ENCODE results near the gene ANO2.

Gene ANO2

GRCh38 chr12:5902736-5903135 is 42.3 kb downstream of the ANO2 start:
- TF ChIP-seq, protein P1, sequence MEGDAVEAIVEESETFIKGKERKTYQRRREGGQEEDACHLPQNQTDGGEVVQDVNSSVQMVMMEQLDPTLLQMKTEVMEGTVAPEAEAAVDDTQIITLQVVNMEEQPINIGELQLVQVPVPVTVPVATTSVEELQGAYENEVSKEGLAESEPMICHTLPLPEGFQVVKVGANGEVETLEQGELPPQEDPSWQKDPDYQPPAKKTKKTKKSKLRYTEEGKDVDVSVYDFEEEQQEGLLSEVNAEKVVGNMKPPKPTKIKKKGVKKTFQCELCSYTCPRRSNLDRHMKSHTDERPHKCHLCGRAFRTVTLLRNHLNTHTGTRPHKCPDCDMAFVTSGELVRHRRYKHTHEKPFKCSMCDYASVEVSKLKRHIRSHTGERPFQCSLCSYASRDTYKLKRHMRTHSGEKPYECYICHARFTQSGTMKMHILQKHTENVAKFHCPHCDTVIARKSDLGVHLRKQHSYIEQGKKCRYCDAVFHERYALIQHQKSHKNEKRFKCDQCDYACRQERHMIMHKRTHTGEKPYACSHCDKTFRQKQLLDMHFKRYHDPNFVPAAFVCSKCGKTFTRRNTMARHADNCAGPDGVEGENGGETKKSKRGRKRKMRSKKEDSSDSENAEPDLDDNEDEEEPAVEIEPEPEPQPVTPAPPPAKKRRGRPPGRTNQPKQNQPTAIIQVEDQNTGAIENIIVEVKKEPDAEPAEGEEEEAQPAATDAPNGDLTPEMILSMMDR (conservative IDR thresholded peaks at IDR 0.05; ENCODE audit: low read depth, low read length) = no peak
- H3K4me1 ChIP-seq (ENCODE audit: low read depth, poor library complexity, severe bottlenecking) = no peaks in the 10 kb centered on the region
- no peak overlapping the region for H3K4me2 ChIP-seq
- no peak overlapping the region for H3K9ac ChIP-seq
- H3K27ac ChIP-seq = no peak overlapping the region
- no peaks in the 10 kb centered on the region for H3K36me3 ChIP-seq (ENCODE audit: insufficient read depth)
- no peaks in the 10 kb centered on the region for H3K27me3 ChIP-seq (ENCODE audit: insufficient read depth, low read depth)
- no peak overlapping the region for H2AFZ ChIP-seq (ENCODE audit: low read depth)
- no peaks in the 10 kb centered on the region for H3K79me2 ChIP-seq (ENCODE audit: insufficient read depth, low read depth)
- no peaks in the 10 kb centered on the region for H4K20me1 ChIP-seq (ENCODE audit: insufficient read depth)
- no peak overlapping the region for H3K4me3 ChIP-seq (IDR thresholded peaks at IDR 0.05; ENCODE audit: insufficient read depth, low read depth, low read length)

DNA sequence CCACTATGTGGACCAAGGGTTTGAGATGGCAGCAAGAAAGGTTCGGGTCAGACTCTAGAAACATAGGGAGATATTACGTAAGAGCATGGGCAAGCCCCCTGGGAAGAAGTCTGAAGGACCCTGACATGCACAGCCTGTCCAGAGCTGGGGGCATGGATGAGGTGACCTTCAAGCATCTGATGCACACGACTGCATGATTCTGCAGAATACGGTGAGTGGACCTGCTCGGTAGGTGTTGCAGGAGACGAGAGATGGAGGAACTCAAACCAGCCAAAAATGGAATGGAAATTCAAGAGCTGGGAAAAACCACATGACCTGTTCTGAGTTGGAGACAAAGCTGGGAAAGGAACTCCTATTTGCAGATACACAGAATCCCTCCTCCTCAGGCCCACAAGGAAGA is 43.6 kb downstream of the ANO2 start:
- no peaks in the 10 kb centered on the region for H4K20me1 ChIP-seq (ENCODE audit: insufficient read depth)
- no peak overlapping the region for H3K9ac ChIP-seq
- TF ChIP-seq, protein P1 (conservative IDR thresholded peaks at IDR 0.05; ENCODE audit: low read depth, low read length) = no peak
- no peaks in the 10 kb centered on the region for H3K79me2 ChIP-seq (ENCODE audit: insufficient read depth, low read depth)
- no peak overlapping the region for H3K27ac ChIP-seq
- H3K4me1 ChIP-seq (ENCODE audit: low read depth, poor library complexity, severe bottlenecking) = no peaks in the 10 kb centered on the region
- no peak overlapping the region for H2AFZ ChIP-seq (ENCODE audit: low read depth)
- H3K4me2 ChIP-seq = no peak overlapping the region
- no peak overlapping the region for H3K4me3 ChIP-seq (IDR thresholded peaks at IDR 0.05; ENCODE audit: insufficient read depth, low read depth, low read length)
- H3K36me3 ChIP-seq (ENCODE audit: insufficient read depth) = no peaks in the 10 kb centered on the region
- no peaks in the 10 kb centered on the region for H3K27me3 ChIP-seq (ENCODE audit: insufficient read depth, low read depth)

DNA sequence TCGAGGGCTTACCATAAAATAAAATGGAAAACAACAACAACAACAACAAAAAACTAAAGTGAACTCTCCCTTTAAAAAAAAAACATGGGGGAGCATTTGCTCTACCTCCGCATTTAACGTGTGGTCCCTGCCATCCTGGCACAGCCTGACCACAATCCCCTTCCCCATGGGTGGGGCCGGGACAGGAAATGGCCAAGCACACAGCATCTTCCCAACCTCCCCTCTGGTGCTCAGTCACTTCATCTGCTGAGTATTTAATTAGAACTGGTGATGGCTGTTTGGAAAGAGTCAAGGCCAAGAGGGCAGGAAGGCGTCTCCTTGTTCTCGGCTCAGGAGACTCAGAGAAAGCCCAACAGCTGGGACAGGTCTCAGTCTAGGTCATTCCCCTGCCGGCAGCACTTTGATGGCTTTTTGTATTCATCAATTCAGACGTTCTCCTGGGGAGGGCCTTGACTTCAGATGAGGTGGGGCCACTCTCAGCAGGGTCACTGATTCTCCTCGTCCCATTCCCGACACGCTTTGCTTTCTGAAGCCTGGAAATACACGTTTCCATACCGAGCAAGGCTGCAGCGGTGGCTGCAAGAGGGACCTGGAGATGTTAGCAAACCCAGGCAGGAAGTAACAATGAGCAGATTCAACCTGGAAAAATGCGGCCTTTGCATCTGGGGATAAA is 44.4 kb downstream of the ANO2 start:
- TF ChIP-seq, protein P1 (conservative IDR thresholded peaks at IDR 0.05; ENCODE audit: low read depth, low read length) = no peak

DNA sequence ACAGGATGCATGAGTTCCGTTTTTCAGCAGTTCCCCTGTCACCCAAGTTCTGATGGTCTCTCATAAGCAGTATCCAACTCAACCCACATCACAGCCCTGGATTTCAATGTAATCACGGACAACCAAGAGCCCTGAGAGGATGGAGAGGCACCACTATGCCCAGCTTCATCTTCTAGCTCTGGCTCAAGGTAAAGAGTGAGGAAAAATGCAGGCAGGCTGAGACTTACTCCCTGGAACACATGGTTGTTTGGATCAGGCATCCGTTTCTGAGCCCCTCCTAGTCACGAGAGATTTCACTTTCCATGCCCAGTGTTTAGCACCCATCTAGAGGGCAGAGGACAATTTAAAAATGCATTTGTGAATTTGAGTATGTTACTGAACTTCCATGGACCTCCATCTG is 45.0 kb downstream of the ANO2 start:
- H3K79me2 ChIP-seq (ENCODE audit: insufficient read depth, low read depth) = no peaks in the 10 kb centered on the region
- TF ChIP-seq, protein P1 (conservative IDR thresholded peaks at IDR 0.05; ENCODE audit: low read depth, low read length) = no peak

More for the DNA sequence above, 44.4 kb downstream of the ANO2 start:
- H3K9ac ChIP-seq = no peak overlapping the region
- H2AFZ ChIP-seq (ENCODE audit: low read depth) = no peak overlapping the region
- no peak overlapping the region for H3K4me2 ChIP-seq
- no peaks in the 10 kb centered on the region for H3K4me1 ChIP-seq (ENCODE audit: low read depth, poor library complexity, severe bottlenecking)
- H3K27me3 ChIP-seq (ENCODE audit: insufficient read depth, low read depth) = no peaks in the 10 kb centered on the region
- H3K36me3 ChIP-seq (ENCODE audit: insufficient read depth) = no peaks in the 10 kb centered on the region
- H4K20me1 ChIP-seq (ENCODE audit: insufficient read depth) = no peaks in the 10 kb centered on the region
- no peaks in the 10 kb centered on the region for H3K79me2 ChIP-seq (ENCODE audit: insufficient read depth, low read depth)
- no peak overlapping the region for H3K4me3 ChIP-seq (IDR thresholded peaks at IDR 0.05; ENCODE audit: insufficient read depth, low read depth, low read length)
- no peak overlapping the region for H3K27ac ChIP-seq

More for the DNA sequence above, 45.0 kb downstream of the ANO2 start:
- Histone ChIP-seq H3K4me1 (ENCODE audit: low read depth, poor library complexity, severe bottlenecking) (no peaks in the 10 kb centered on the region), H3K4me2 (no peak overlapping the region), H2AFZ (ENCODE audit: low read depth) (no peak overlapping the region), H4K20me1 (ENCODE audit: insufficient read depth) (no peaks in the 10 kb centered on the region), H3K27me3 (ENCODE audit: insufficient read depth, low read depth) (no peaks in the 10 kb centered on the region), H3K9ac (no peak overlapping the region), H3K4me3 (IDR thresholded peaks at IDR 0.05; ENCODE audit: insufficient read depth, low read depth, low read length) (no peak overlapping the region), H3K36me3 (ENCODE audit: insufficient read depth) (no peaks in the 10 kb centered on the region), H3K27ac (no peak overlapping the region)
